ENCODE results near the gene ADGRV1. TPM values are rescaled to one million over a fixed set of nuclear protein-coding genes. Genes with fewer than 3 reads are reported as not detected.
A peak's percentile ranks its signal among the peaks of the same experiment; 100 is the strongest.

Gene ADGRV1
- polyA plus RNA-seq, 1 donor from 2014 or later = 3.7 TPM

- no peaks in the 10 kb centered on the region for H3K9me2 ChIP-seq (ENCODE audit: insufficient read depth, low read length)
- H3K36me3 ChIP-seq (ENCODE audit: insufficient read depth, low read length) = no peaks in the 10 kb centered on the region
- H3K79me2 ChIP-seq (replicated peaks; ENCODE audit: insufficient read depth, low read length) = peaks cover 31% of the 10 kb centered on the region
- no peaks in the 10 kb centered on the region for H4K20me1 ChIP-seq (ENCODE audit: insufficient read depth)
- H3K27me3 ChIP-seq (ENCODE audit: insufficient read depth, low read depth, low read length) = peaks cover 25% of the 10 kb centered on the region
- TF ChIP-seq REST (IDR thresholded peaks at IDR 0.05; ENCODE audit: borderline replicate concordance) = no peak
- H3K4me2 ChIP-seq (ENCODE audit: low read length) = no peak overlapping the region
- H3K27ac ChIP-seq (ENCODE audit: low read length) = no peak overlapping the region
- no peak overlapping the region for H3K4me3 ChIP-seq (ENCODE audit: low read length)
- H3K9me3 ChIP-seq (ENCODE audit: low read length) = no peaks in the 10 kb centered on the region
- H3F3A ChIP-seq (ENCODE audit: insufficient read depth, low read length, poor library complexity, severe bottlenecking) = no peaks in the 10 kb centered on the region
- no peak overlapping the region for H2AFZ ChIP-seq (ENCODE audit: low read depth, low read length)
- H3K9ac ChIP-seq (ENCODE audit: low read length) = no peak overlapping the region
Observed at GRCh38 chr5:90562341-90562740, 3.7 kb downstream of the ADGRV1 start.

GRCh38 chr5:90563108-90563507 is 4.5 kb downstream of the ADGRV1 start:
- H3F3A ChIP-seq (ENCODE audit: insufficient read depth, low read length, poor library complexity, severe bottlenecking) = no peaks in the 10 kb centered on the region
- H3K27ac ChIP-seq (ENCODE audit: low read length) = no peak overlapping the region
- no peak overlapping the region for H3K9ac ChIP-seq (ENCODE audit: low read length)
- peak overlapping the region; percentile 14 for H3K4me3 ChIP-seq (ENCODE audit: low read length)
- no peaks in the 10 kb centered on the region for H3K9me2 ChIP-seq (ENCODE audit: insufficient read depth, low read length)
- H4K20me1 ChIP-seq (ENCODE audit: insufficient read depth) = no peaks in the 10 kb centered on the region
- H3K4me2 ChIP-seq (ENCODE audit: low read length) = no peak overlapping the region
- H3K79me2 ChIP-seq (replicated peaks; ENCODE audit: insufficient read depth, low read length) = peaks cover 31% of the 10 kb centered on the region
- H2AFZ ChIP-seq (ENCODE audit: low read depth, low read length) = no peak overlapping the region
- H3K9me3 ChIP-seq (ENCODE audit: low read length) = no peaks in the 10 kb centered on the region
- peaks cover 17% of the 10 kb centered on the region for H3K27me3 ChIP-seq (ENCODE audit: insufficient read depth, low read depth, low read length)
- no peaks in the 10 kb centered on the region for H3K36me3 ChIP-seq (ENCODE audit: insufficient read depth, low read length)
- TF ChIP-seq POLR2AphosphoS5 (IDR thresholded peaks at IDR 0.05) = no peak
- no peak for TF ChIP-seq TAF1 (IDR thresholded peaks at IDR 0.05; ENCODE audit: low read depth)
- no peak for TF ChIP-seq MXI1 (conservative IDR thresholded peaks at IDR 0.05; ENCODE audit: poor library complexity, severe bottlenecking)
- TF ChIP-seq SMC3 (conservative IDR thresholded peaks at IDR 0.05; ENCODE audit: poor library complexity) = no peak
- TF ChIP-seq EP300 (conservative IDR thresholded peaks at IDR 0.05; ENCODE audit: poor library complexity, severe bottlenecking) = no peak
- TF ChIP-seq EZH2 (IDR thresholded peaks at IDR 0.05; ENCODE audit: borderline replicate concordance, insufficient read depth, low read length, poor library complexity, severe bottlenecking) = no peak
- no peak for TF ChIP-seq REST (IDR thresholded peaks at IDR 0.05; ENCODE audit: borderline replicate concordance)
- TF ChIP-seq RAD21 (conservative IDR thresholded peaks at IDR 0.05) = no peak
- no peak for TF ChIP-seq CTCF (IDR thresholded peaks at IDR 0.05; ENCODE audit: poor library complexity, severe bottlenecking)

All from neural cell (in vitro differentiated cells).